ENCODE measurements around the gene FOXN4. TPM values are rescaled to one million over a fixed set of nuclear protein-coding genes. Genes with fewer than 3 reads are reported as not detected.
A peak's percentile ranks its signal among the peaks of the same experiment; 100 is the strongest.

The FOXN4 gene
- total RNA-seq, 1 experiment from 2014 or later: 0.37 TPM

DNA sequence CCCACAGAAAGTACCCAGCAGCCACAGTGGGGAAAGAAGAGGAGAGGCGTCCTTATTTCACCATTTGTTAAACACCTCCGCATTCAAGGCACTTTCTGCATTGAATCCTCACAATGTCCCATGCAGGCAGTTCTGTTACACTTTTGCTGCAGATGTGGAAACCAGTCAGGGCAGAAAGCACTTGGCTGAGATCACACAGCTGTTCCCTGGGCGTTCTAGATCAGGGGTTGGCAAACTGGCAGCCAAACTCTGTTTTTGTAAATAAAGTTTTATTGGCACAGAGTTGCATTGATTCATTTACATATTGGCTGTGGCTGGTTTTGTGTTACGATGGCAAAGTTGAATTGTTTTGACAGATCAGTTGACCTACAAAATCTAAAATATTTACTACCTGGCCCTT is 20.1 kb downstream of the FOXN4 start (continued):
- TF ChIP-seq, protein P1, sequence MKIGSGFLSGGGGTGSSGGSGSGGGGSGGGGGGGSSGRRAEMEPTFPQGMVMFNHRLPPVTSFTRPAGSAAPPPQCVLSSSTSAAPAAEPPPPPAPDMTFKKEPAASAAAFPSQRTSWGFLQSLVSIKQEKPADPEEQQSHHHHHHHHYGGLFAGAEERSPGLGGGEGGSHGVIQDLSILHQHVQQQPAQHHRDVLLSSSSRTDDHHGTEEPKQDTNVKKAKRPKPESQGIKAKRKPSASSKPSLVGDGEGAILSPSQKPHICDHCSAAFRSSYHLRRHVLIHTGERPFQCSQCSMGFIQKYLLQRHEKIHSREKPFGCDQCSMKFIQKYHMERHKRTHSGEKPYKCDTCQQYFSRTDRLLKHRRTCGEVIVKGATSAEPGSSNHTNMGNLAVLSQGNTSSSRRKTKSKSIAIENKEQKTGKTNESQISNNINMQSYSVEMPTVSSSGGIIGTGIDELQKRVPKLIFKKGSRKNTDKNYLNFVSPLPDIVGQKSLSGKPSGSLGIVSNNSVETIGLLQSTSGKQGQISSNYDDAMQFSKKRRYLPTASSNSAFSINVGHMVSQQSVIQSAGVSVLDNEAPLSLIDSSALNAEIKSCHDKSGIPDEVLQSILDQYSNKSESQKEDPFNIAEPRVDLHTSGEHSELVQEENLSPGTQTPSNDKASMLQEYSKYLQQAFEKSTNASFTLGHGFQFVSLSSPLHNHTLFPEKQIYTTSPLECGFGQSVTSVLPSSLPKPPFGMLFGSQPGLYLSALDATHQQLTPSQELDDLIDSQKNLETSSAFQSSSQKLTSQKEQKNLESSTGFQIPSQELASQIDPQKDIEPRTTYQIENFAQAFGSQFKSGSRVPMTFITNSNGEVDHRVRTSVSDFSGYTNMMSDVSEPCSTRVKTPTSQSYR (CRISPR knock-in tag; IDR thresholded peaks at IDR 0.05): no peak
- TF ChIP-seq, protein P2, sequence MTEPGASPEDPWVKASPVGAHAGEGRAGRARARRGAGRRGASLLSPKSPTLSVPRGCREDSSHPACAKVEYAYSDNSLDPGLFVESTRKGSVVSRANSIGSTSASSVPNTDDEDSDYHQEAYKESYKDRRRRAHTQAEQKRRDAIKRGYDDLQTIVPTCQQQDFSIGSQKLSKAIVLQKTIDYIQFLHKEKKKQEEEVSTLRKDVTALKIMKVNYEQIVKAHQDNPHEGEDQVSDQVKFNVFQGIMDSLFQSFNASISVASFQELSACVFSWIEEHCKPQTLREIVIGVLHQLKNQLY (CRISPR knock-in tag; IDR thresholded peaks at IDR 0.05): no peak
- TF ChIP-seq, protein P3, sequence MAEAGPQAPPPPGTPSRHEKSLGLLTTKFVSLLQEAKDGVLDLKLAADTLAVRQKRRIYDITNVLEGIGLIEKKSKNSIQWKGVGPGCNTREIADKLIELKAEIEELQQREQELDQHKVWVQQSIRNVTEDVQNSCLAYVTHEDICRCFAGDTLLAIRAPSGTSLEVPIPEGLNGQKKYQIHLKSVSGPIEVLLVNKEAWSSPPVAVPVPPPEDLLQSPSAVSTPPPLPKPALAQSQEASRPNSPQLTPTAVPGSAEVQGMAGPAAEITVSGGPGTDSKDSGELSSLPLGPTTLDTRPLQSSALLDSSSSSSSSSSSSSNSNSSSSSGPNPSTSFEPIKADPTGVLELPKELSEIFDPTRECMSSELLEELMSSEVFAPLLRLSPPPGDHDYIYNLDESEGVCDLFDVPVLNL (CRISPR knock-in tag; IDR thresholded peaks at IDR 0.05; ENCODE audit: borderline replicate concordance, low read depth): no peak
- TF ChIP-seq, protein P4, sequence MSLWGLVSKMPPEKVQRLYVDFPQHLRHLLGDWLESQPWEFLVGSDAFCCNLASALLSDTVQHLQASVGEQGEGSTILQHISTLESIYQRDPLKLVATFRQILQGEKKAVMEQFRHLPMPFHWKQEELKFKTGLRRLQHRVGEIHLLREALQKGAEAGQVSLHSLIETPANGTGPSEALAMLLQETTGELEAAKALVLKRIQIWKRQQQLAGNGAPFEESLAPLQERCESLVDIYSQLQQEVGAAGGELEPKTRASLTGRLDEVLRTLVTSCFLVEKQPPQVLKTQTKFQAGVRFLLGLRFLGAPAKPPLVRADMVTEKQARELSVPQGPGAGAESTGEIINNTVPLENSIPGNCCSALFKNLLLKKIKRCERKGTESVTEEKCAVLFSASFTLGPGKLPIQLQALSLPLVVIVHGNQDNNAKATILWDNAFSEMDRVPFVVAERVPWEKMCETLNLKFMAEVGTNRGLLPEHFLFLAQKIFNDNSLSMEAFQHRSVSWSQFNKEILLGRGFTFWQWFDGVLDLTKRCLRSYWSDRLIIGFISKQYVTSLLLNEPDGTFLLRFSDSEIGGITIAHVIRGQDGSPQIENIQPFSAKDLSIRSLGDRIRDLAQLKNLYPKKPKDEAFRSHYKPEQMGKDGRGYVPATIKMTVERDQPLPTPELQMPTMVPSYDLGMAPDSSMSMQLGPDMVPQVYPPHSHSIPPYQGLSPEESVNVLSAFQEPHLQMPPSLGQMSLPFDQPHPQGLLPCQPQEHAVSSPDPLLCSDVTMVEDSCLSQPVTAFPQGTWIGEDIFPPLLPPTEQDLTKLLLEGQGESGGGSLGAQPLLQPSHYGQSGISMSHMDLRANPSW (CRISPR knock-in tag; conservative IDR thresholded peaks at IDR 0.05; ENCODE audit: low read depth): no peak
- TF ChIP-seq OVOL2 (CRISPR knock-in tag; IDR thresholded peaks at IDR 0.05; ENCODE audit: borderline replicate concordance) (no peak), TEAD1 (CRISPR knock-in tag; IDR thresholded peaks at IDR 0.05) (no peak), ATF1 (CRISPR knock-in tag; IDR thresholded peaks at IDR 0.05) (no peak), ZNF396 (CRISPR knock-in tag; IDR thresholded peaks at IDR 0.05; ENCODE audit: borderline replicate concordance) (no peak)
- TF ChIP-seq, protein P5, sequence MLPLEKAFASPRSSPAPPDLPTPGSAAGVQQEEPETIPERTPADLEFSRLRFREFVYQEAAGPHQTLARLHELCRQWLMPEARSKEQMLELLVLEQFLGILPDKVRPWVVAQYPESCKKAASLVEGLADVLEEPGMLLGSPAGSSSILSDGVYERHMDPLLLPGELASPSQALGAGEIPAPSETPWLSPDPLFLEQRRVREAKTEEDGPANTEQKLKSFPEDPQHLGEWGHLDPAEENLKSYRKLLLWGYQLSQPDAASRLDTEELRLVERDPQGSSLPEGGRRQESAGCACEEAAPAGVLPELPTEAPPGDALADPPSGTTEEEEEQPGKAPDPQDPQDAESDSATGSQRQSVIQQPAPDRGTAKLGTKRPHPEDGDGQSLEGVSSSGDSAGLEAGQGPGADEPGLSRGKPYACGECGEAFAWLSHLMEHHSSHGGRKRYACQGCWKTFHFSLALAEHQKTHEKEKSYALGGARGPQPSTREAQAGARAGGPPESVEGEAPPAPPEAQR (CRISPR knock-in tag; IDR thresholded peaks at IDR 0.05): no peak
- TF ChIP-seq, protein P6, sequence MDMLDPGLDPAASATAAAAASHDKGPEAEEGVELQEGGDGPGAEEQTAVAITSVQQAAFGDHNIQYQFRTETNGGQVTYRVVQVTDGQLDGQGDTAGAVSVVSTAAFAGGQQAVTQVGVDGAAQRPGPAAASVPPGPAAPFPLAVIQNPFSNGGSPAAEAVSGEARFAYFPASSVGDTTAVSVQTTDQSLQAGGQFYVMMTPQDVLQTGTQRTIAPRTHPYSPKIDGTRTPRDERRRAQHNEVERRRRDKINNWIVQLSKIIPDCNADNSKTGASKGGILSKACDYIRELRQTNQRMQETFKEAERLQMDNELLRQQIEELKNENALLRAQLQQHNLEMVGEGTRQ (CRISPR knock-in tag; IDR thresholded peaks at IDR 0.05): no peak
- TF ChIP-seq, protein P7, sequence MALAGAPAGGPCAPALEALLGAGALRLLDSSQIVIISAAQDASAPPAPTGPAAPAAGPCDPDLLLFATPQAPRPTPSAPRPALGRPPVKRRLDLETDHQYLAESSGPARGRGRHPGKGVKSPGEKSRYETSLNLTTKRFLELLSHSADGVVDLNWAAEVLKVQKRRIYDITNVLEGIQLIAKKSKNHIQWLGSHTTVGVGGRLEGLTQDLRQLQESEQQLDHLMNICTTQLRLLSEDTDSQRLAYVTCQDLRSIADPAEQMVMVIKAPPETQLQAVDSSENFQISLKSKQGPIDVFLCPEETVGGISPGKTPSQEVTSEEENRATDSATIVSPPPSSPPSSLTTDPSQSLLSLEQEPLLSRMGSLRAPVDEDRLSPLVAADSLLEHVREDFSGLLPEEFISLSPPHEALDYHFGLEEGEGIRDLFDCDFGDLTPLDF (CRISPR knock-in tag; IDR thresholded peaks at IDR 0.05): no peak

DNA sequence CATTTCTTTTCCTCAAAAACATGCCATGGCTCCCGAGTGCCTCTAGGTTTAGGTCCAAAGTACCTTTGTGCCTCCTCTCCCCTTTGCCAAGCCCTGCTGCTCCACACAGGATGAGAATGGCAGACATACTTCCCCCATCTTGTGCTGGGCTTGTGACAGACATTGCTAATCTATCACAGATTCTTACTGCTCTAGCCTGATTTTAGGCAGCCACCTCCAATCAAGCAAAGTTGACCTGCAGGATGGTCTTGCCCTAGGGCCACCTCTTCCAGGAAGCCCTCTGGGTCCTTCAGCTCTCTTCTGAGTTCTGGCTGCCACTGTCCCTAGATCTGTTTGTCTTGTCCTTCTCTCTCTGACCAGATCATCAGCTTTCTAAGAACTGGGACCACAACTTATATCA is 20.5 kb downstream of the FOXN4 start:
- POLR2A ChIA-PET: no interaction called here
- Mint-ChIP-seq H3K27ac (no peak overlapping the region), H3K4me3 (peak overlapping the region; percentile 43), H3K36me3 (no peaks in the 10 kb centered on the region), H3K4me1 (peaks cover 16% of the 10 kb centered on the region), H3K27me3 (ENCODE audit: low read depth) (no peaks in the 10 kb centered on the region), H3K9me3 (no peaks in the 10 kb centered on the region)
- DNase-seq (ENCODE audit: low spot score) (no peak), ATAC-seq (no peak)
- CTCF ChIA-PET: interaction anchor here (1.0 kb wide), 1 partner anchor 97 kb away, joined by 3 read pairs; no protein-coding TSS in a partner anchor
- TF ChIP-seq, protein P8, sequence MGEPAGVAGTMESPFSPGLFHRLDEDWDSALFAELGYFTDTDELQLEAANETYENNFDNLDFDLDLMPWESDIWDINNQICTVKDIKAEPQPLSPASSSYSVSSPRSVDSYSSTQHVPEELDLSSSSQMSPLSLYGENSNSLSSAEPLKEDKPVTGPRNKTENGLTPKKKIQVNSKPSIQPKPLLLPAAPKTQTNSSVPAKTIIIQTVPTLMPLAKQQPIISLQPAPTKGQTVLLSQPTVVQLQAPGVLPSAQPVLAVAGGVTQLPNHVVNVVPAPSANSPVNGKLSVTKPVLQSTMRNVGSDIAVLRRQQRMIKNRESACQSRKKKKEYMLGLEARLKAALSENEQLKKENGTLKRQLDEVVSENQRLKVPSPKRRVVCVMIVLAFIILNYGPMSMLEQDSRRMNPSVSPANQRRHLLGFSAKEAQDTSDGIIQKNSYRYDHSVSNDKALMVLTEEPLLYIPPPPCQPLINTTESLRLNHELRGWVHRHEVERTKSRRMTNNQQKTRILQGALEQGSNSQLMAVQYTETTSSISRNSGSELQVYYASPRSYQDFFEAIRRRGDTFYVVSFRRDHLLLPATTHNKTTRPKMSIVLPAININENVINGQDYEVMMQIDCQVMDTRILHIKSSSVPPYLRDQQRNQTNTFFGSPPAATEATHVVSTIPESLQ (CRISPR knock-in tag; IDR thresholded peaks at IDR 0.05): no peak
- TF ChIP-seq FOXK1 (CRISPR knock-in tag; IDR thresholded peaks at IDR 0.05) (no peak), GTF2I (CRISPR knock-in tag; conservative IDR thresholded peaks at IDR 0.05) (no peak), ZNF396 (CRISPR knock-in tag; IDR thresholded peaks at IDR 0.05; ENCODE audit: borderline replicate concordance) (no peak), ZNF317 (CRISPR knock-in tag; IDR thresholded peaks at IDR 0.05; ENCODE audit: borderline replicate concordance, low read depth) (no peak), TP53 (CRISPR knock-in tag; IDR thresholded peaks at IDR 0.05) (no peak), ZNF232 (CRISPR knock-in tag; IDR thresholded peaks at IDR 0.05) (no peak), GRHL2 (CRISPR knock-in tag; IDR thresholded peaks at IDR 0.05; ENCODE audit: insufficient replicate concordance, severe bottlenecking) (no peak)
- TF ChIP-seq, protein P9, sequence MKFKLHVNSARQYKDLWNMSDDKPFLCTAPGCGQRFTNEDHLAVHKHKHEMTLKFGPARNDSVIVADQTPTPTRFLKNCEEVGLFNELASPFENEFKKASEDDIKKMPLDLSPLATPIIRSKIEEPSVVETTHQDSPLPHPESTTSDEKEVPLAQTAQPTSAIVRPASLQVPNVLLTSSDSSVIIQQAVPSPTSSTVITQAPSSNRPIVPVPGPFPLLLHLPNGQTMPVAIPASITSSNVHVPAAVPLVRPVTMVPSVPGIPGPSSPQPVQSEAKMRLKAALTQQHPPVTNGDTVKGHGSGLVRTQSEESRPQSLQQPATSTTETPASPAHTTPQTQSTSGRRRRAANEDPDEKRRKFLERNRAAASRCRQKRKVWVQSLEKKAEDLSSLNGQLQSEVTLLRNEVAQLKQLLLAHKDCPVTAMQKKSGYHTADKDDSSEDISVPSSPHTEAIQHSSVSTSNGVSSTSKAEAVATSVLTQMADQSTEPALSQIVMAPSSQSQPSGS (CRISPR knock-in tag; IDR thresholded peaks at IDR 0.05; ENCODE audit: borderline replicate concordance, low read depth): no peak

Measured in WTC11 (cell line).